Stimulated activated CD8-positive, alpha-beta memory T cell treated with anti-CD3 and anti-CD28 coated beads, Interleukin-7, amount 100 ng/mL, for 4 hours (primary cell): Measurements from ENCODE around the gene PM20D1.

Source experiments
- DNase-seq, 2 donors: peaks; one replicate each; pipeline ENCODE4 v3.0.0-alpha.2; 2020; ENCODE audit warnings: low read depth in 2 of 2

PM20D1 gene

GRCh38 chr1:205805082-205805711 is 44.7 kb downstream of the PM20D1 start:
- peak in 1 of 2 donors; percentile 19 for DNase-seq

- DNase-seq = no peak
Observed at GRCh38 chr1:205804605-205805004, 45.3 kb downstream of the PM20D1 start.

GRCh38 chr1:205803986-205804385 is 45.9 kb downstream of the PM20D1 start:
- no peak for DNase-seq

- DNase-seq = no peak
Observed at GRCh38 chr1:205802060-205802459, 47.9 kb downstream of the PM20D1 start.

- DNase-seq = no peak
Observed at GRCh38 chr1:205800981-205801703, 48.8 kb downstream of the PM20D1 start.

- no peak for DNase-seq
Observed at GRCh38 chr1:205800427-205800826, 49.5 kb downstream of the PM20D1 start.

- DNase-seq = no peak
Observed at GRCh38 chr1:205798577-205798976, 51.4 kb downstream of the PM20D1 start.

GRCh38 chr1:205797168-205797567 is 52.8 kb downstream of the PM20D1 start:
- no peak for DNase-seq

GRCh38 chr1:205794011-205794730 is 55.8 kb downstream of the PM20D1 start:
- DNase-seq = no peak

- no peak for DNase-seq
Observed at GRCh38 chr1:205792961-205793673, 56.8 kb downstream of the PM20D1 start.

GRCh38 chr1:205792481-205792881 is 57.5 kb downstream of the PM20D1 start:
- DNase-seq = no peak

GRCh38 chr1:205791568-205792180 is 58.3 kb downstream of the PM20D1 start:
- peak; percentile 38 to 45 for DNase-seq

GRCh38 chr1:205787287-205787916 is 62.5 kb downstream of the PM20D1 start:
- DNase-seq = no peak

- DNase-seq = no peak
Observed at GRCh38 chr1:205786601-205787000, 63.3 kb downstream of the PM20D1 start.

- no peak for DNase-seq
Observed at GRCh38 chr1:205785446-205785845, 64.5 kb downstream of the PM20D1 start.

GRCh38 chr1:205783904-205784303 is 66.0 kb downstream of the PM20D1 start:
- no peak for DNase-seq

GRCh38 chr1:205783433-205783795 is 66.5 kb downstream of the PM20D1 start:
- DNase-seq = no peak

GRCh38 chr1:205782627-205783432 is 67.1 kb downstream of the PM20D1 start:
- no peak for DNase-seq

GRCh38 chr1:205780335-205780734 is 69.6 kb downstream of the PM20D1 start:
- no peak for DNase-seq
